Iris pigment epithelial cell (primary cell): ENCODE measurements around the gene MLH3.
"Not testable (repeated sequence)": the region's sequence is repeated elsewhere in the genome, so short reads cannot be mapped to it uniquely, and the experiment has no call there.

Experiments used
- DNase-seq: peaks from one replicate; pipeline ENCODE4 v3.0.0-alpha.2; 2011; ENCODE audit warnings: low read depth

Gene MLH3

GRCh38 chr14:75025876-75026275 is 25.4 kb downstream of the MLH3 start:
- DNase-seq: no peak

- DNase-seq: peak; percentile 81
Observed at GRCh38 chr14:75025082-75025481, 26.2 kb downstream of the MLH3 start.

- DNase-seq: peak; percentile 69
Observed at GRCh38 chr14:75023108-75023507, 28.2 kb downstream of the MLH3 start.

- peak; percentile 27 for DNase-seq
Observed at GRCh38 chr14:75022655-75023054, 28.6 kb downstream of the MLH3 start.

GRCh38 chr14:75018694-75019093 is 32.6 kb downstream of the MLH3 start:
- no peak for DNase-seq

- DNase-seq: no peak
Observed at GRCh38 chr14:75016815-75017214, 34.5 kb downstream of the MLH3 start.

- no peak for DNase-seq
Observed at GRCh38 chr14:75015496-75015895, 35.8 kb downstream of the MLH3 start.

- no peak for DNase-seq
Observed at GRCh38 chr14:75013290-75013689, 38.0 kb downstream of the MLH3 start.

GRCh38 chr14:75011356-75011994 is 39.8 kb downstream of the MLH3 start:
- peak; percentile 83 for DNase-seq

- DNase-seq: no peak
Observed at GRCh38 chr14:75010472-75011093, 40.7 kb downstream of the MLH3 start.

GRCh38 chr14:75009176-75009575 is 42.1 kb downstream of the MLH3 start:
- DNase-seq: no peak

GRCh38 chr14:75005357-75005756 is 45.9 kb downstream of the MLH3 start:
- no peak for DNase-seq

- DNase-seq: no peak
Observed at GRCh38 chr14:75003250-75004027, 47.8 kb downstream of the MLH3 start.

- peak; percentile 95 for DNase-seq
Observed at GRCh38 chr14:75002392-75003249, 48.6 kb downstream of the MLH3 start, which contains the start of gene EIF2B2. Gene EIF2B2, plus strand, starts transcription at chr14:75002921. Its CDS starts 70 bp downstream, at chr14:75002991.

GRCh38 chr14:75001899-75002298 is 49.4 kb downstream of the MLH3 start:
- DNase-seq: no peak

GRCh38 chr14:75001261-75001660 is 50.0 kb downstream of the MLH3 start:
- no peak for DNase-seq

GRCh38 chr14:74995781-74996180 is 55.5 kb downstream of the MLH3 start:
- not testable (repeated sequence) for DNase-seq

GRCh38 chr14:74994182-74994581 is 57.1 kb downstream of the MLH3 start:
- DNase-seq: not testable (repeated sequence)

- DNase-seq: no peak
Observed at GRCh38 chr14:74988993-74989392, 62.3 kb downstream of the MLH3 start.

GRCh38 chr14:74988131-74988530 is 63.1 kb downstream of the MLH3 start:
- DNase-seq: peak; percentile 75

GRCh38 chr14:74985806-74986205 is 65.5 kb downstream of the MLH3 start:
- DNase-seq: no peak

- DNase-seq: no peak
Observed at GRCh38 chr14:74985028-74985310, 66.3 kb downstream of the MLH3 start.
